GM12864 (cell line): Measurements from ENCODE around the gene LMNB1.

Experiments
- DNase-seq: peaks from one replicate; pipeline ENCODE4 v3.0.0-alpha.2; 2011; ENCODE audit warnings: low read depth
- H3K4me3 ChIP-seq: 2 replicates; pipeline ENCODE4 v1.5.1; 2011; ENCODE audit warnings: mild to moderate bottlenecking, low read depth, low read length, control low read depth
- CTCF ChIP-seq: IDR thresholded peaks from 2 replicates; pipeline ENCODE4 v1.5.1; 2011; ENCODE audit warnings: low read depth, mild to moderate bottlenecking, moderate library complexity, low read length, control low read depth, inconsistent platforms; ENCODE audit errors: missing control alignments

LMNB1 gene

GRCh38 chr5:126846344-126846743 is 69.4 kb downstream of the LMNB1 start:
- DNase-seq, result no peak
- no peak for TF ChIP-seq CTCF
- H3K4me3 ChIP-seq, result no peak overlapping the region

DNA sequence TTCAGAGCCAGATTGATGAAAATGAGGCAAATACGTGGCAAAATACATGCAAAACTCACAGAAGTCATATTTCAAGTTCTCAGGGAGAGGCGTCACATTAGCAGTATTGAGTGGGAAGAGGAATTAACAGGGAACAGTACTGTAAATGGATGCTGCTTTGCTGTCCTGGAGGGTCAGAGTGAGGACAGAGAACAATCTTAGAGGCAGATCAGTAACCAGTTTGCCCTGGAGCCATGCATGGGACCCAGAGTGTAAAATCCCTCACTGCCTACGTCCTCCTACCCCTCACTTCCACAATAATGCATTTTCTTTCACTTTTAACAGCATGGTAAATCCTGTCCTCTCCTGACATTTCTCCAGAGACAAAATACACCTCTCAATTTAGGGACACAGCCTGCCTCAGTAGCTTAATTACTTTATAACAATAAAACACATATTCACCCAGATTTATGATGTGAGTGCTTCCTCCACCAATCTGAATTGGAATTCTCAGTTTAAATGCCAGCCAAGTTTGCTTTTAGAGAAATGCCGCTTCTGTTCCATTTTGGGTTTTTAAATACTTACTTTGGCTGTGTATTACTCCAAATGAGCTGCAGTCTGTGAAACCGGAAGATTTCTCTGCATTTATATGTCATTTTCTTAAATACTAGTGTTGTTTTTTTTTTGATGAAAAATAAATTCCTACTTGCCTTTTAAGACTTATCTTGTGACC is 70.0 kb downstream of the LMNB1 start:
- no peak for DNase-seq
- H3K4me3 ChIP-seq, result no peak overlapping the region
- TF ChIP-seq CTCF, result no peak

DNA sequence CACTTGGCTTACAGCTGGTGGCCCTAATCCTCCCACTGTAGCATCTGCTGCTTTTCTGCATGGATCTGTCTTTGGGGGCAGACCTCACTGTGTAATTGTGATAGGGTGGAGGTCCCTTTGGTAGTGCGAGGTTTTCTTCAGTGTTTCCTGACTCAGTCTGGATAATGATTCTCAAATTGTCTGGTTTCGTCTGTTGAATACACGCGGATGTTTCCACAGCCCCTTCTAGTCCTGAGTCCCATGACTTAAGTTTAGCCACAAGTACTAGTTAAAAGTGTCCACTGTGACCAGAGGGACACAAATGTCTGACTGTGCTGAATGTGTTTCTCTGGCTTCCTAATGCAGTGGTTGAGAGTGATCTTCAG is 70.5 kb downstream of the LMNB1 start:
- TF ChIP-seq CTCF, result no peak
- H3K4me3 ChIP-seq, result no peak overlapping the region
- no peak for DNase-seq

- no peak overlapping the region for H3K4me3 ChIP-seq
- no peak for DNase-seq
- no peak for TF ChIP-seq CTCF
Measured at GRCh38 chr5:126847826-126848251, 70.9 kb downstream of the LMNB1 start.

- no peak for TF ChIP-seq CTCF
- no peak for DNase-seq
- H3K4me3 ChIP-seq, result no peak overlapping the region
Measured at GRCh38 chr5:126848253-126848652, 71.3 kb downstream of the LMNB1 start.

DNA sequence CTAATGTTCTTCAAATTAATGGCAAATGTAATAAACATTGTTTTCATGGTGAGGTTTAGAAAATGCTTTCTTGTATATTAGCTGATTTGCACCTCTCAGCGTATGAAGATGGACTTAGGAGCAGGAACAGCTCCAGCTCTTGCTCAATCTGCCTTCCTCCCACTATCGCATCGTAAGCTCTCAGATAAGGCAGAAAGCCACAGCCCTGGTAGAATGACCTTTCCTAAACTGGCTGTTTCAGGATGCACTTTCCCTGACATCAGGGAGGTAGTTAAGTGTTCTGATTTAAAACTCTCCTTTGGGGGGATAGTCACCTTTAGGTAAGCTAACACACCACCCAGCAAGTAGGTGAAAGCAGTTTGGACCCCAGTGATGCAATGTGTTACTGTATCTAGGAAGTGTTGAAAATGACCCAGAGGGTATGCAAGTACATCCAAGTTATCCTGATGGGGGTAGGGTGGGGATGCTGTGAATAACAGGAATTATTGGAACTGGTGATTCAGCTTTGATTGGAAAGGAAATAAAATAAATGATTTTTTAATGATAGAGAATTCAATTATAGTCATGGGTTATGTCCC is 72.3 kb downstream of the LMNB1 start:
- no peak for DNase-seq
- no peak for TF ChIP-seq CTCF
- no peak overlapping the region for H3K4me3 ChIP-seq

GRCh38 chr5:126851501-126852011 is 74.6 kb downstream of the LMNB1 start:
- no peak for TF ChIP-seq CTCF
- no peak overlapping the region for H3K4me3 ChIP-seq
- DNase-seq, result no peak
